PC-3 (cell line): Measurements from ENCODE around the gene AXDND1.

Experiments used
- CTCF ChIP-seq: fragments of 300-600 bp; sonication (generic); conservative IDR thresholded peaks from 2 replicates; pipeline ENCODE4 v1.5.1; 2017; ENCODE audit warnings: antibody characterized with exemption, low read depth, mild to moderate bottlenecking, low read length
- EZH2 ChIP-seq: fragments of 300-600 bp; sonication (generic); IDR thresholded peaks from one replicate; pipeline ENCODE4 v1.6.1; 2017; ENCODE audit warnings: antibody characterized with exemption, mild to moderate bottlenecking, low read length; ENCODE audit not compliant: unreplicated experiment
- EZH2phosphoT487 ChIP-seq: fragments of 300-600 bp; sonication (generic); IDR thresholded peaks from 2 replicates; pipeline ENCODE4 v1.6.1; 2018; ENCODE audit warnings: mild to moderate bottlenecking, antibody characterized with exemption, low read length, borderline replicate concordance

- TF ChIP-seq CTCF (no peak), EZH2 (no peak), EZH2phosphoT487 (no peak)
Observed at GRCh38 chr1:179337288-179337687, 28.5 kb upstream of the AXDND1 start.
